GM18873 (cell line): ENCODE data around the gene ADAMTS6.
"Not testable (repeated sequence)": the region's sequence is repeated elsewhere in the genome, so short reads cannot be mapped to it uniquely, and the experiment has no call there.

ENCODE experiments used
- ATAC-seq: cut with Tn5 transposase; IDR thresholded peaks from one replicate; pipeline ENCODE4 v1.9.1; 2021; ENCODE audit warnings: mild to moderate bottlenecking, moderate library complexity, moderate number of reproducible peaks; ENCODE audit not compliant: unreplicated experiment, low FRiP score

The ADAMTS6 gene

DNA sequence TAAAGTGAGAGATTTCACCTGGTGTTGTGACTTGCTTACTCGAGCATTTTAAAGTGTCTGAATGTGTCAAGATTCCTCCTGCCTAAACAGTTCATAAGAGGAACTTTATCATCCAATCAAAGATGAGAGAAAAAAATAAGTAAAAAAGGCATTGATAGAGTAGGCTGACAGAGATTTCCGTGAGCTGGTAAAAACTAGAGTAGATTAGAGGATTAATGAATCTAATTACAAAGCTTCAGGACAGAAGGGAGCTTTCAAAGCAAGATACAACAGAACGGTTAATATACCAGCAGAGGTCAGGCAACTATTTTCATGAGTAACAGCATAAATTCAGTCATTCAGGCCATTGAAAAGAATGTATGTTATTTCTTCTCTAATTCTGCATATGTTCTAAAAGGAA, 91.5 kb downstream of the ADAMTS6 start:
- ATAC-seq, result no peak

GRCh38 chr5:65383859-65384258, 97.9 kb downstream of the ADAMTS6 start:
- ATAC-seq, result no peak

- no peak for ATAC-seq
Measured at GRCh38 chr5:65382582-65382981, 99.1 kb downstream of the ADAMTS6 start.

DNA sequence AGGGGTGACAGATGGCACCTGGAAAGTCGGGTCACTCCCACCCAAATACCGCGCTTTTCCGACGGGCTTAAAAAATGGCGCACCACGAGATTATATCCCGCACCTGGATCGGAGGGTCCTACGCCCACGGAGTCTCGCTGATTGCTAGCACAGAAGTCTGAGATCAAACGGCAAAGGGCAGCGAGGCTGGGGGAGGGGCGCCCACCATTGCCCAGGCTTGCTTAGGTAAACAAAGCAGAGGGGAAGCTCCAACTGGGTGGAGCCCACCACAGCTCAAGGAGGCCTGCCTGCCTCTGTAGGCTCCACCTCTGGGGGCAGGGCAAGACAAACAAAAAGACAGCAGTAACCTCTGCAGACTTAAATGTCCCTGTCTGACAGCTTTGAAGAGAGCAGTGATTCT, 111.2 kb downstream of the ADAMTS6 start:
- not testable (repeated sequence) for ATAC-seq

DNA sequence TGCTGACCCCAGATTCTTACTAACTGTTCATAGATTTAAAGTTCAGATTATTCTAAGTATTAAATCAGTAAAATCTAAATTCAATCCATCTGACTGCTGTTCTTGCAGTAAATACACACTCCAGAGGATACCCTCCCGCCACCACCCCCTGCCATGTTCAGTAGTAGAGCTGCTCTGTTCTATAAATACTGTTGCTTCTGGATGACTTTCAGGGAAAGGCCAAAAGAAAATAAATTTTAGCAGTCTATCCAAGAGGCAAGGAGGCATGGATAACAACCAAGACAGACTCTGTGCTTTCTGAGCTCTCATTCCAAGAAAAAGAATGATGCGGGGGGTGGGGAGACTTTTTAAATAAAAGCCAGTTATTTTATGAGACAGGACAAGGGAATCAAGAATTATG, 115.1 kb downstream of the ADAMTS6 start:
- no peak for ATAC-seq

GRCh38 chr5:65364907-65365306, 116.8 kb downstream of the ADAMTS6 start:
- ATAC-seq, result no peak

DNA sequence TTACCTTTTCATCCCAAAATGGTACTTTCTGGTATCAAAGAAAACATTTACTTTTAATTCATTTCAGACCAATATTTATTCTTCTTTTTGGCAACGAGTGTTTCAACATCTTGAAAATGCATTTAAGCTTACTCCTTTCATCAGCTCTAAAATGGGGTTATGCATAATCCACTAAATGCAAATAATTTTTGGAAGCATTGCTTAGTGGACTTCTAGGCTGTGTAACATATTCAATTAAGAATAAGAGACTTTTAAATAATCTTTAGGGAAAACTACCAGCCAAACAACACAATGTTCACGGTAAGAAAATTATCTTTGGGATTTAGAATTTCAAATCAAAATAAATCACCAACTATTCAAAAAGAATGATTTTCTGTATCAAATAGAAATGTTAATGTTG, 118.2 kb downstream of the ADAMTS6 start:
- ATAC-seq, result no peak

DNA sequence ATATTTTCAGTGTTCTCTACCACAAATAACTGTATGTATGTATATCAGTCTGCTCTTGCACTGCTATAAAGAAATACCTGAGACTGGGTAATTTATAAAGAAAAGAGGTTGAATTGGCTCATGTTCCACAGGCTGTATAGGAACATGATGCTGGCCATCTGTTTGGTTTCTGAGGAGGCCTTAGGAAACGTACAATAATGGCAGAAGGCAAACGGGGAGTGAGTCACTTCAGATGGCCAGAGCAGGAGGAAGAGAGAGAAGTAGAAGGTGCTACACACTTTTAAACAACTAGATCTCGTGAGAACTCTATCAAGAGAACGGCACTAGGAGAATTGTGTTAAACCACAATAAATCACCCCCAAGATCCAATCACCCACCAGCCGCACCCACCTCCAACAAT, 121.7 kb downstream of the ADAMTS6 start:
- no peak for ATAC-seq

- no peak for ATAC-seq
Measured at GRCh38 chr5:65359569-65359968, 122.2 kb downstream of the ADAMTS6 start.

DNA sequence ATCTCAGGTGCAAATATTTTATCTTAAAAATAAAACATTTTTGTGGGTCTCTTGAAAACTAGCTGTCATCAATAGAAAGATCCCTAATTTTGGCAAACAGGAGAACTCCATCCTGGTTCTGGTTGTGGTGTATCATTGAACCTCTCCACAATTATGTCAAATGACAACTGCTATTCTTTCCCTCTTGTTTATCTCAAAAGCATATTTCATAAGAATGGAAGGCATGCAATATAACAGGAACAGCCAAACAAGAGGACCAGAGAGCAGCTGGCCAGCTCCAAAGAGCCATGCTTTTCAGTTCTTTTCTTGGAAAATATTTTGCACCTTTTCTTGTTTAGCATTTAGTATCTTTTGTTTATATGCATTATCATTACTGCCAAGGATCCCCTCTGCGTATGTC, 125.4 kb downstream of the ADAMTS6 start:
- ATAC-seq, result no peak

DNA sequence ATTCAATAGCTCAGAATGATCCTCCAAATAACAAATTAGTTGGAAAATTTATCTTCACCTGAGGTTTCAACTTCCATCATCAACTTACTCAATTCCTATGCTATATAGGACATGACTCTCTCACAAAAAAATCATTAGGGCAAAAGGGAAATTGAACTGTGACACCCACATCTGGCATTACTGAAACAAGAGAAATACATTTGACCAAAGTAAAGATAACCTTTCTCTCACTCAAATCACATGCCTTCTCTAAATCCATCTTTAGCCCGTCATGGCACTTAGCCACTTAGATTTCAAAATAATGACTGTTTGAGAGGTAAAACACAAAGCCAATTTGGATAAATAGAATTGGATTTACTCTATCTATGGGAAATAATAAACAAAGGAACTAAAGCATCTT, 126.4 kb downstream of the ADAMTS6 start:
- no peak for ATAC-seq

DNA sequence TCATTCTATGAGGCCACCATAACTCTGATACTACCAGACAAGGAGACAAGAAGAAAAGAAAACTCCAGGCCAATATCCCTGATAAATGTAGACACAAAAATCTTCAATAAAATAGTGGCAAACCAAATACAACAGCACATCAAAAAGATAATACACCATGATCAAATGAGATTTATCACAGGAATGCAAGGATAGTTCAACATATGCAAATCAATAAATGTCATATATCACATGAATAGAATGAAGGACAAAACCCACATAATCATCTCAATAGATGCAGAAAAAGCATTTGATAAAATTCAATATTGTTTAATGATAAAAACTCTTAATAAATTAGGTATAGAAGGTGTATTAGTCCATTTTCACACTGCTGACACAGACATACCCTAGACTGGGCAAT, 139.9 kb downstream of the ADAMTS6 start:
- no peak for ATAC-seq

DNA sequence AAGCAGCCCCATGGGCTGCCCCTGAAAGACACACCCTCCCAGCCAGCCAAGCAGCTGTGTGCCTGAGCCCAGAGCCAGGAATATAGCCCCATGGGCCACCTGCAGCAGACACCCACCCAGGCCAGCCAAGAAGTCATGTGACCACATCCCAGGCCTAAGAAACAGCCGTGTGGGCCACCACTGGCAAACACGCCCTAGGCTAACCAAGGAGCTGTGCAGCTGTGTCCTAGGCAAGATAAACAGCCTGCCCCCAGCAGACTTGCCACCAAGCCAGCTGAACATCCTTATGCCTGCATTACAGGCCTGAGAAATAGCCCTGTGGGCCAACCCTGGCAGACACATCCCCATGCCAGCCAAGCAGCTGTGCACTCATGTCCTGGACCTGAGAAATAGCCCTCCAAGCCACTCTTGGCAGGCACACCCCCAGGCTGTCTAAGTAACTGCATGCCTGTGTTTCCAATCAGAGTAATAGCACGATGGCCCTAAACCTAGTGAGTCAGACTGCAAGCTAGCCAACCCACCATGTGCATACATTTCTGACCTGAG, 143.0 kb downstream of the ADAMTS6 start:
- no peak for ATAC-seq

GRCh38 chr5:65334077-65334476, 147.6 kb downstream of the ADAMTS6 start:
- no peak for ATAC-seq

DNA sequence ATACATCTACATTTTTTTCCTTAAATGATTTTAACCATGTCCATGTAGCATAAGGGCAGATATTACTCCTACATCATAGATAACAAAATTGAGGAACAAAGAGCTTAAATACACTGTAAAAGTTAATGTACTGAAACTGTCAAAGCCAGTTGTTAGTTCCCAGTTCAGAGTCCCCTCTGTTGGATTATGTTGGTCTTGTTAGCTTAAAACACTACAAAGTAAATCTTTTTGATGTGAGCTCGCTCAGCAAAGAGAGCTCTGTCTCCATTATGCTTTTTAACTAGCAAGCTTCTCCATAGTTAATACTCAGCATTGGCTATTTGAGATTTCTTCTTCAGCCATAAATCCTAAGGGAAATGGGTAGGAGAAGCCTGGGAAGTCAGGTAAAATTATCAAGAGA, 149.1 kb downstream of the ADAMTS6 start:
- ATAC-seq, result no peak

- ATAC-seq, result no peak
Measured at GRCh38 chr5:65329266-65329665, 152.5 kb downstream of the ADAMTS6 start.

DNA sequence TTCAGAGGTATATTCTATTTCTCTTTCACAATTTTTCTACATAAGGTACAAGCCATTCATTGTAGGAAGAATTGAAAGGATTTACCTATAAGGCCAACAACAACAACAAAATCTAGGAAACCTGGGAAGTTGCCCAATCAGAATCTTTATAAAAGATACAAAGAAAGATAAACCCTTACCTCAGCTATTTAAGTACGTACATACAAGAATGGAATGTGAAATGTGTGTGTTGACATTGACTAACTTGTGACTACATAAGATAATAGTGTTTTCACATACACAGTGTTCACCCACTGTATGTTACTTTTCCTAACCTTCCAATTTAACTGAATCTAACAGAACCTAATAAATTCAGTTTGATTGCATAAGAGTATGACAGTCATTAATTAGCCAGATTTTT, 154.1 kb downstream of the ADAMTS6 start:
- ATAC-seq, result no peak

- no peak for ATAC-seq
Measured at GRCh38 chr5:65326922-65327321, 154.8 kb downstream of the ADAMTS6 start.

DNA sequence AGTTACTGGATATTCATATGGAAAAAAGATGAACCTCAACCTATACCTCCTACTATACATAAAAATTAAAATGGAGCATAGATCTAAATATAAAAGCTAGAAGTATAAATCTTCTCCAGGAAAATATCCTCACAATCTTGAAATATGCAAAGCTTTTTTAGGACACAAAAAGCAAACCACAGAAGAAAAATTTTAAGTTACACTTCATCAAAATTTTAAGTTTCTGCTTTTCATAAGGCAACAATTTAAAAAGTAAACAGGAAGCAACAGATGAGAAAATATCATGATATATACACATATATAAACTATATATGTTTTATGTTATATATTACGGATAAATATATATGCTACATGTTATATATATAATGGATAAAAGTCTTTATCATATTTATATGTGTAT, 157.5 kb downstream of the ADAMTS6 start:
- no peak for ATAC-seq

DNA sequence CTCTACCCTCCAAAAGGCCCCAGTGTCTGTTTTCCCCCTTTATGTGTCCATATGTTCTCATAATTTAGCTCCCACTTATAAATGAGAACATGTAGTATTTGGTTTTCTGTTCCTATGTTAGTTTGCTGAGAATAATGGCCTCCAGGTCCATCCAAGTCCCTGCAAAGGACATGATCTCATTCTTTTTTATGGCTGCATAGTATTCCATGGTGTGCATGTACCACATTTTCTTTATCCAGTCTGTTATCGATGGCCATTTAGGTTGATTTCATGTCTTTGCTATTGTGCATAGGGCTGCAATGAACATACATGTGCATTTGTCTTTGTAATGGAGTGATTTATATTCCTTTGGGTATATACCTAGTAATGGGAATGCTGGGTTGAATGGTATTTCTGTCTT, 161.0 kb downstream of the ADAMTS6 start:
- ATAC-seq, result not testable (repeated sequence)

DNA sequence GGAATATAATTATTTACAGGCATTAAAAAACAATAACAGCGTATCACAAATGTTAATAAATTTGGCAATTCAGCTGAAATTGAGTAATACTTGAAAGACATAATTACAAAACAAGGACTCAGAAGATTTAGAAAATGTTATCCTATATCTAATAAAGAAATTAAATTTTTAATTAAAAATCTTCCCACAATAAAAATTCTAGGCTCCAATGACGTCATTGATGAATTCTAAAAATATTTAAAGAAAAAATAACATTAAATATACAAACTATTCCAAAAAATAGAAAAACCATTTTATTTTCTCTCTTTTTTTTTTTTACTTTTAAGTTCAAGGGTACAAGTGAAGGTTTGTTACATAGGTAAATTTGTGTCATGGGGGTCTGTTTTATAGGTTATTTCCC, 161.5 kb downstream of the ADAMTS6 start:
- no peak for ATAC-seq

DNA sequence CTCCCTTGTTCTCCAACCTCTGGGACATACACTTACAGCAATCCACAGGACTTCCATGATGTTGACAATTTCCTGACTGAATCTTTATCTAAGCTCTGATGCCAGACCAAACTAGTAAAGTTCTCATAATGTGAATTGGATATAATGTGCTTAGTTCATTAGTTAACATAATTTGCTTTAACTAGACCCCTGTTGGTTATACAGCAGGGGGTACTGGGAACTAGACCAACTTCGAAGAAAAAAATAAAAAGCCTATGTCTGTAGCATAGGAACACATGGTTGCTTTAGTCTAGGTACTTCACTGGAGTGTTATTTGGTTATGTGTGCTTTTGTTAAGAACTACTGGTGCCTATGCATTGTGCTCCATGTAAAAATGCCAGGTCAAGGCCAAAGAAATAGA, 173.8 kb downstream of the ADAMTS6 start:
- no peak for ATAC-seq

DNA sequence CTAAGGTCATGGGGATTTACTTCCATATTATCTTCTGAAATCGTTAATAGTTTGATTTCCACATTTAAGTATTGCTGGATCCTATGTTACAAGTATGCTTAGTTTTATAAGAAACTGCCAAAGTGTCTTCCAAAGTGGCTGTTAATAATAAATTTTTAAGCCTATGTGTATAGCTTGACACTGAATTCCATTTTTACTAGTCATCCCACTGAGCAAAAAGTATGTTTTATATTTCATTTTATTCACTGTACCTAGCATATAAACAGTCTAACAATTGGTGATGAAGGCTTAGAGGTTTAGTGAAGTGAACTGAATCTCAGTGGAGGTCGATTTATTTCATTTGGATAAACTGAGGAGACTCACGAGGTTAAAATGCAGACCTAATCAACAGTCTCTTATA, 174.6 kb downstream of the ADAMTS6 start:
- no peak for ATAC-seq
